ENCODE data around the gene FOXA1.

Gene FOXA1

DNA sequence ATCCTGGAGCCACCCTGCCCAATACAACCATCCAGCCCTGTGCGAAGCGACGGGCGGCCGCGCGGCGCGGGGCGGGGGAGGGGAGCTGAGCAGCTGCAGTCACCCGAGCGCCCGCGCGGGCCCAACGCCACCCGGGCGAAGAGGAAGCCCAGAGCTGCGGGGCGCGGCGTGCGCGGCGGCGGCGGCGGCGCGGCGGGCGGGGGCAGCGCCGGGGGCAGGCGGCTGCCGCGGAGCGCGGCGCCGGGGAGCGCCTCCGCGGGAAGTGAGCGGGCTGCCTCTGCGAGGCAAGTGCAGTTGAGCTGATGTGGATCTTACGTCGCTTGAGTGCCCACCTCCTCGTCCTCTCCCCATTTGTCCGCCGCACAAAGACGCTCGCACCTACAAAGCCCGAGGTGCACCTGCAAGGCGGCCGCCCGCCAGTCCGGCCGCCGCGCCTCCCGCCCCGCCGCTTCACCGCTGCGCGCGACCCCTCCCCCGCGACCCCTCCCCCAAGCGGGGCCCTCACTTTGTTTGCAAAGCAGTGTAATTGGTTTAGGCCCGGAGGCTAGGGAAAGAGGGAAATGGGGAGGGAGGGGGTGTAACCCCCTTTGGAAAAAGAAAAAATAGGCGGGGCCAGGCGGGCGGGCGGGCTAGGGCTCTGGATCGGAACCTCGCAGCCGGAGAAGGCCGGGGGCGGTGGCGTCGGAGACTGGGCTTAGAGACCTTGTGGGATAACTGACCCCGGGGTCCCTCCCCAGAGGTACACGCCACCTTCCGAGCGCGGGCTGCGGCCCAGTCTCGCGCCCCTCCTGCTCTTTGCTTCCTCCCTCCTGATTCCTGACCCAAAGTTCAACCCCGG, at the start of gene FOXA1, which contains the start of gene TTC6:
FOXA1 (minus strand) TSS at position 279 of the 838 bp plus-strand sequence; CDS start at position 2, 277 bp downstream.
TTC6 (plus strand) TSS at position 659 of the 838 bp plus-strand sequence. CDS start 26,436 bp downstream, outside the sequence.
- Histone ChIP-seq H3K4me1 (ENCODE audit: control insufficient read depth, insufficient read depth, low read length) (peaks cover 3% of the 10 kb centered on the region), H3K4me3 (ENCODE audit: low read depth, low read length) (peak within 1 kb of the TSS; percentile 43), H3K9me3 (ENCODE audit: control insufficient read depth, insufficient read depth, low read length) (no peaks in the 10 kb centered on the region), H3K36me3 (ENCODE audit: control insufficient read depth, insufficient read depth, low read length) (no peaks in the 10 kb centered on the region), H3K9ac (ENCODE audit: low read depth, low read length) (no peak within 1 kb of the TSS), H3K27me3 (ENCODE audit: control insufficient read depth, insufficient read depth, low read length) (peaks cover 92% of the 10 kb centered on the region)

DNA sequence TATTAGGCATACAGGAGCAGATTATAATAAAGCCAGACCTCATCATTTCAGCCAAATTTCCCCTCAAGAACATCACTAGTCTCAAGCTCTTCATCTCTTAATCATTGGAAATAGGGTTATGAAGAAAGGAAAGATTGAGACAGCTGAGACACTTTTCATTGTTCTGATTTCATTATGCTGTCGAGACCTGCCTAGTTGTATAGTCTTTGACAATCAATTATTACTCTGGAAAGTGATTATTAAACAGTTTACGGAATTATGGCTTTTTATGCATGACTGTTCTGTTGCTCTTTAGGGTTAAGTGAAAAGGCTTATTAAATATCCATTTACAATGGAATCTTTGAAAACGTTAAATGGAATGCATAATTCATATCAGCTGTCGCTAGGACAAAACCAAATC, 48.7 kb upstream of the FOXA1 start:
- Histone ChIP-seq H3K36me3 (ENCODE audit: control insufficient read depth, insufficient read depth, low read length) (no peaks in the 10 kb centered on the region), H3K9ac (ENCODE audit: low read depth, low read length) (no peak overlapping the region), H3K27me3 (ENCODE audit: control insufficient read depth, insufficient read depth, low read length) (no peaks in the 10 kb centered on the region), H3K9me3 (ENCODE audit: control insufficient read depth, insufficient read depth, low read length) (no peaks in the 10 kb centered on the region), H3K4me1 (ENCODE audit: control insufficient read depth, insufficient read depth, low read length) (no peaks in the 10 kb centered on the region), H3K4me3 (ENCODE audit: low read depth, low read length) (no peak overlapping the region)

DNA sequence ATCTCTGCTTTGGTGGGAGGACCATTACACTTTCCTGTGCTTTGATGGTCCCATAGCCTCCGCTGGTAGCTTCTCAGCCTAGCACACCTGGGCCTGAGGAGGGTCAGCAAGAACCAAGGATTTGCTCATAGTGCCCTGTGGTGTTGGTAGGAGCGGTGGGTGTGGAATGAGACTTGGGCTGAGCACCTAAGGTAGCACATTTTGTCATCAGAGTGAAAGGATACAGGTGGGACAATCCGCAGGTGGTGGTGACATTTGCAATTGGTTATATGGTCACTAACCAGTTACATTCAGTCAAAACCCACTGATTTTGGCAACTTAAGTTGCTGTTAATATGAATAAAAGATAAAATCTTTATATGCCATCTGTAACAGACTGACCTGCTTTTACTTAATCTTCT, 47.1 kb upstream of the FOXA1 start:
- no peaks in the 10 kb centered on the region for H3K36me3 ChIP-seq (ENCODE audit: control insufficient read depth, insufficient read depth, low read length)
- no peaks in the 10 kb centered on the region for H3K9me3 ChIP-seq (ENCODE audit: control insufficient read depth, insufficient read depth, low read length)

DNA sequence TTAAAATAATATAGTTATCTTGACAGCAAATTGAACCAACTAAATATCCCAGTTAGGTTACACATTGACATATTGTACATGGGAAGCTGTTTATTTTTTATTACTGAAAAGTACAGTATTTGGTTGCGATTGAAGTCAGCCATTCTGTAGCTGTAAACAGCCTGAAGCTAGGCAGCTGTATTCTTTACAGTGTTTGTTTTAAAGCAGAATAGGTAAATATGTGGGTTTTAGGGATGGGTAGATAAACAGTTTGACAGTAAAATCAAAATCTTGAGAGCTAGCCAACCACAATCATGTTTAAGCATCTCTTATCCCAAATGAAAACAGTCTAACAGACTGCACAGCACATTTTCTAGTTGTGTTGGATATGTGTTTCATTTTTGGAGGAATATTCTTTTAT, 46.1 kb upstream of the FOXA1 start:
- Histone ChIP-seq H3K9me3 (ENCODE audit: control insufficient read depth, insufficient read depth, low read length) (no peaks in the 10 kb centered on the region), H3K27me3 (ENCODE audit: control insufficient read depth, insufficient read depth, low read length) (no peaks in the 10 kb centered on the region), H3K36me3 (ENCODE audit: control insufficient read depth, insufficient read depth, low read length) (no peaks in the 10 kb centered on the region), H3K9ac (ENCODE audit: low read depth, low read length) (no peak overlapping the region), H3K4me3 (ENCODE audit: low read depth, low read length) (no peak overlapping the region), H3K4me1 (ENCODE audit: control insufficient read depth, insufficient read depth, low read length) (no peaks in the 10 kb centered on the region)

More for the DNA sequence above, 47.1 kb upstream of the FOXA1 start:
- no peak overlapping the region for H3K9ac ChIP-seq (ENCODE audit: low read depth, low read length)
- no peak overlapping the region for H3K4me3 ChIP-seq (ENCODE audit: low read depth, low read length)
- no peaks in the 10 kb centered on the region for H3K27me3 ChIP-seq (ENCODE audit: control insufficient read depth, insufficient read depth, low read length)
- H3K4me1 ChIP-seq (ENCODE audit: control insufficient read depth, insufficient read depth, low read length), result no peaks in the 10 kb centered on the region

DNA sequence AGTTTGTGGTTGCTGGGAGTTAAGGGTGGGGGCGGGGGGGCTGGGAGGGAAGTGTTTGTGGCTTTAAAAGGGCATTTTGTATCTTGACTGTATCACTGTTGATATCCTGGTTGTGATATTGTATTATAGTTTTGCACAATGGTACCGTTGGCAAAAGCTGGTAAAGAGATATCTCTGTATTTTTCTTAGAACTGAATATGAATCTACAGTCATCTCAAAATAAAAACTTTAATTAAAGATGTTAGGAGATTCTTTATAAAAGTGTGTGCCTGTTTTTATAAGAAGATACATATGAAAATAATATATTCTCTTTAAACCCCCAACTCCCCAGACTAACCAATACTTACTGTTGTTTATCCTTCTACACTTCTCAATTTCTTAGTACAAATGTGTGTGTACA, 43.5 kb upstream of the FOXA1 start:
- Histone ChIP-seq H3K27me3 (ENCODE audit: control insufficient read depth, insufficient read depth, low read length) (no peaks in the 10 kb centered on the region), H3K9ac (ENCODE audit: low read depth, low read length) (no peak overlapping the region), H3K36me3 (ENCODE audit: control insufficient read depth, insufficient read depth, low read length) (no peaks in the 10 kb centered on the region), H3K4me1 (ENCODE audit: control insufficient read depth, insufficient read depth, low read length) (no peaks in the 10 kb centered on the region), H3K9me3 (ENCODE audit: control insufficient read depth, insufficient read depth, low read length) (no peaks in the 10 kb centered on the region), H3K4me3 (ENCODE audit: low read depth, low read length) (no peak overlapping the region)

DNA sequence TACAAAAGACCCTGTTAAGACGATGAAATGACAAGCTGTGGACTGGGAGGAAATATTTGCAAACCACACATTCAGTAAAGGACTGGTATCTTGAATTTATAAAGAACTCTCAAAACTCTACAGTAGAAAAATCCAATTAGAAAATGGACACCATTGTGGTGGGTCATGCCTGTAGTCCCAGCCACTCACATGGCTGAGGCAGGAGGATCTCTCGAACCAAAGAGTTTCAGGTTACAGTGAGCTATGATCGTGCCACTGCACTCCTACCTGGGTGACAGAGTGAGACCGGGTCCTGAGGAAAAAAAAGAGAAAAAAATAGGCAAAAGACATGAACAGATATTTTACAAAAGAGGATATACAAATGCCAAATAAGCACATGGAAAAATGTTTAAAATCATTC, 42.3 kb upstream of the FOXA1 start:
- no peaks in the 10 kb centered on the region for H3K27me3 ChIP-seq (ENCODE audit: control insufficient read depth, insufficient read depth, low read length)
- H3K4me3 ChIP-seq (ENCODE audit: low read depth, low read length), result no peak overlapping the region
- no peak overlapping the region for H3K9ac ChIP-seq (ENCODE audit: low read depth, low read length)

DNA sequence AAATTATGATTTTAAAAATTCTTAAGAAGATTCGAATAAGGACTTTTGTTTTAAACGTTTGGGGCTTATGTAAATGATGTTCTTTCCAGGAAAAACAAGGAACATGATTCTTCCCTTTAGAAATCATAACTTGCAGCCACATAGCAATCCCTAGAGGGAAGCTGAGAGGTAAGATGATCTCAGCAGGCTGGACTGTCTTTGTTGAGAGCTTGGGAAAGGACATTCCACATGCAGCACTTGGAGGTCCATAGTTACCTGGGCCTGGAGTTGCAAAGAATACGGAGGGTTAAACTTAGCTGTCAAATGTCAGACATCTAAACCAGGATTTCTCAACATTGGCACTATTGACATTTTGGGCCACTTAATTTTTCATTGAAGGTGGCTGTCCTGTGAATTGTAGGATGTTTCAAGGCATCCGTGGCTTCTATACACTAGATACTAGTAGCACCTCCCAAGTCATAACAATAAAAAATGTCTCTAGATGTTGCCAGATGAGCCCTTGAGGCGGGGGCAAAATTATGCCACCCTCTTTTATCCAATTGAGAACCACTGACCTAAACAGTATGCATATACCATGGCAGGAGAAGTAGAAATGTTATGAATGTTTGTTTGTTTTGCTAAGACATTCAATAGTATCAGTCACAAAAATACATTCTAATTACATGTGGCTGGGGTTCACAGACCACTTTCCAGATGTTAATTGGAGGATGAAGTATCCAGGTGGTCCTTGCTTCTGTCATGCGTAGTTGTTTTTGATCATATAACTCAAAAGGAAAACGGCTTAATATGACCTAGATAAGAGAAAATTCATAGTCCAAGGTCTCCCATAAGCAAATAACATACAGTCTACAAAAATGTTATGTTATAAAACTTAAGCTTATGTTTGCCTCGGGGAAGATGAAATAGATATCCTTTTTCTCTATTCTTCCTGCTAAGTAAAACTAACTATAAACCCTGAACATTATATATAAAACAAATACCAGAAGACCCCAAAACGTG, 30.8 kb upstream of the FOXA1 start:
- Histone ChIP-seq H3K27me3 (ENCODE audit: control insufficient read depth, insufficient read depth, low read length) (peaks cover 37% of the 10 kb centered on the region), H3K9ac (ENCODE audit: low read depth, low read length) (no peak overlapping the region), H3K9me3 (ENCODE audit: control insufficient read depth, insufficient read depth, low read length) (no peaks in the 10 kb centered on the region), H3K36me3 (ENCODE audit: control insufficient read depth, insufficient read depth, low read length) (no peaks in the 10 kb centered on the region), H3K4me3 (ENCODE audit: low read depth, low read length) (no peak overlapping the region), H3K4me1 (ENCODE audit: control insufficient read depth, insufficient read depth, low read length) (no peaks in the 10 kb centered on the region)

More for the DNA sequence above, 42.3 kb upstream of the FOXA1 start:
- H3K9me3 ChIP-seq (ENCODE audit: control insufficient read depth, insufficient read depth, low read length), result no peaks in the 10 kb centered on the region
- no peaks in the 10 kb centered on the region for H3K36me3 ChIP-seq (ENCODE audit: control insufficient read depth, insufficient read depth, low read length)
- no peaks in the 10 kb centered on the region for H3K4me1 ChIP-seq (ENCODE audit: control insufficient read depth, insufficient read depth, low read length)

DNA sequence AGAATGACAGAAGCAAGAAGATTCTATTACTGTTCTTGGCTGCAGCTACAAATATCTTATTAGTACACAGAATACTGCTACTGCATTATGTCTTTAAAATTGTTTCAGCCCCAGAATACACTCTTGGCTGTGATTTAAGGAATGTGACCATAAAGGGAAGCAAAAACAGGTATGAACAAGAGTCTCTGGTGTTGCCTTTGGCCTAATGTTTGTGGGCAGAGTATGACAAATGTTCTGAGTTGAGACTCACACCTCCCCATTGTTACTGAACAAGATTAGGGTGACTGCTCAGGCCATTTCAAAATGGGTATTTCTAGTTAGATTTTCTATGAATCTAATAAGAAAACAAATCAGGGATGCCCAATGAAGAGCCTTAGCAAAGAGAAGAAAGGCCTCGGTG, 28.9 kb upstream of the FOXA1 start:
- H3K4me1 ChIP-seq (ENCODE audit: control insufficient read depth, insufficient read depth, low read length), result no peaks in the 10 kb centered on the region
- H3K9me3 ChIP-seq (ENCODE audit: control insufficient read depth, insufficient read depth, low read length), result no peaks in the 10 kb centered on the region
- no peak overlapping the region for H3K9ac ChIP-seq (ENCODE audit: low read depth, low read length)
- peaks cover 45% of the 10 kb centered on the region for H3K27me3 ChIP-seq (ENCODE audit: control insufficient read depth, insufficient read depth, low read length)
- H3K36me3 ChIP-seq (ENCODE audit: control insufficient read depth, insufficient read depth, low read length), result no peaks in the 10 kb centered on the region
- H3K4me3 ChIP-seq (ENCODE audit: low read depth, low read length), result no peak overlapping the region

DNA sequence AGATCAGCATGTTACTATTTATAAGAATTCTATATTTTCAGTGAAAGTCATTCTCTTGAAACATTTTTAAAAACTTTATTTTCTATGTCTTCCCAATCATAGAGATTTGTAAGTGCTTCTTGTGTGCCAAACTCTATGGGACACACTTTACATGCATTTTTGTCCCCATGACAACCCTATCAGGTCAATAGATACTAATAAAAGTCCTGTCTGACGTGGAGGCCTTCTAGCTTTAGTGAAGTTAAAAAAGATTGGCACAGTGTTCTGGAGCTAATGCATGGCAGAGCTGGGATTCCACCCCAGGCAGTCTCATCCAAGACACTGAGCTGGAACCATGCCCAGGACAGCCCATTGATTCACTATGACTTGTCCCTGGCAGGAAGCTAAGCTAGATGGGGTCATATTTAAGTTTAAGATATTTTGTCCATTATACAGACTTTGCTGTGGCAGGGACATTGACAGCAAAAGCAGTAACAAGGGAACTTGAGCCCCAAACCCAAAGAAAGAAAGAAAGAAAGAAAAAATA, 28.4 kb upstream of the FOXA1 start:
- Histone ChIP-seq H3K4me1 (ENCODE audit: control insufficient read depth, insufficient read depth, low read length) (no peaks in the 10 kb centered on the region), H3K9me3 (ENCODE audit: control insufficient read depth, insufficient read depth, low read length) (no peaks in the 10 kb centered on the region), H3K4me3 (ENCODE audit: low read depth, low read length) (no peak overlapping the region), H3K27me3 (ENCODE audit: control insufficient read depth, insufficient read depth, low read length) (peaks cover 48% of the 10 kb centered on the region), H3K36me3 (ENCODE audit: control insufficient read depth, insufficient read depth, low read length) (no peaks in the 10 kb centered on the region), H3K9ac (ENCODE audit: low read depth, low read length) (no peak overlapping the region)

DNA sequence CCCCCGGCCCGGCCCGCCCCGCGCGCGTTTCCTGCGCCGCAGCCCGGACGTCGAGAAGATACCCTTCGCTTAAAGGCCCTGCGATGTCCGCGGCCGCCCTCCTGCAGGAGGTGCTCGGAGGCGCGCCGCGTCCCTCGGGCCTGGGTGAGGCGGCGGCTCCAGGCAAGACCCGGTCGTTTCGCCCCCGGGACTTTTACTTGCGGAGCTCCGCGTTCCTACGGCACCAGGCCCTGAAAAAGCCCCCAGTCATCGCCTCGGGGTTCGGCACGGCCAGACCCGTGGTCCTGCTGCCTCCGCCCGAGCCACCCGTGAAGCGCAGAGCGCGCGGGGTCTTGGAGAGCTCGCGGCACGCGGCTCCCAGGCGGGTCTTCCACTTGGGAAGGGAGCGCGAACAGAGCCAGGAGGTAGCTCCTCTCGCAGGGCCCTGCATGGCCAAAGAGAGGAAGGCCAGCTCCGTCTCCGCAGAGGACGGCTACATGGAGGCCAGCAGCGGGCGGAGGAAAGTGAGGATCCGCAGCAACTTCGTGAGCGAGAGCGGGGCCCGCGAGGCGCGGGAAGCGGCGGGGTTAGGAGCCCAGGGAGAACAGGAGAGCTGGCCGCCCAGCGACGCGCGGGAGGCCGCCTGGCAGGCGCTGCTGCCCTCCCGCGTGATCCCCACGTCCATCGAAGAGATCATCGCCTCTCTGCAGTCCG, 27.3 kb upstream of the FOXA1 start:
- Histone ChIP-seq H3K9ac (ENCODE audit: low read depth, low read length) (no peak overlapping the region), H3K4me1 (ENCODE audit: control insufficient read depth, insufficient read depth, low read length) (no peaks in the 10 kb centered on the region), H3K9me3 (ENCODE audit: control insufficient read depth, insufficient read depth, low read length) (no peaks in the 10 kb centered on the region), H3K36me3 (ENCODE audit: control insufficient read depth, insufficient read depth, low read length) (no peaks in the 10 kb centered on the region), H3K27me3 (ENCODE audit: control insufficient read depth, insufficient read depth, low read length) (peaks cover 53% of the 10 kb centered on the region), H3K4me3 (ENCODE audit: low read depth, low read length) (peak overlapping the region; percentile 62)

DNA sequence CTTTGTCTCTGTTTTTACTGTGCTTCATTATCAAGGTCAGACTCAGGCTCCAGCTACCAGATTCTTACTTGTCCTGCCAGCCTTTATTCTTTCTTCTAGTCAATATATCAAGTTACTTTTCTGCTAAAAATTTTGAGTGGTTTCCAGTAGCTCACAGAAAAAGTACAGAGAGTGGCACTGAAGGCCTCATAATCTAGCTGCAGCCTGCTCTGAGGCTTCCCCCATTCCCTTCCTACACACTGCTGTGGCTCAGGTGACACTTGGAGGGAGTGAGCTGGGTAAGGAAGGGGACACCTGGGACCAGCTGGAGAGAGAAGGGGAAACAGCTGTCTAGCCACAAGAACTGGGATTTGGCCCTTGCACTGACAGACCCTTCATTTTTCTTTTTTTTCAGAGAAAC, 25.8 kb upstream of the FOXA1 start:
- Histone ChIP-seq H3K4me3 (ENCODE audit: low read depth, low read length) (no peak overlapping the region), H3K4me1 (ENCODE audit: control insufficient read depth, insufficient read depth, low read length) (no peaks in the 10 kb centered on the region), H3K9ac (ENCODE audit: low read depth, low read length) (no peak overlapping the region), H3K36me3 (ENCODE audit: control insufficient read depth, insufficient read depth, low read length) (no peaks in the 10 kb centered on the region), H3K9me3 (ENCODE audit: control insufficient read depth, insufficient read depth, low read length) (no peaks in the 10 kb centered on the region), H3K27me3 (ENCODE audit: control insufficient read depth, insufficient read depth, low read length) (peaks cover 53% of the 10 kb centered on the region)
